ENCODE data around the gene ZNF304. TPM values are rescaled to one million over a fixed set of nuclear protein-coding genes. Genes with fewer than 3 reads are reported as not detected.
A peak's percentile ranks its signal among the peaks of the same experiment; 100 is the strongest.

ZNF304 gene
- total RNA-seq, 2 experiments from 2014 or later: 3.3 to 3.6 TPM

DNA sequence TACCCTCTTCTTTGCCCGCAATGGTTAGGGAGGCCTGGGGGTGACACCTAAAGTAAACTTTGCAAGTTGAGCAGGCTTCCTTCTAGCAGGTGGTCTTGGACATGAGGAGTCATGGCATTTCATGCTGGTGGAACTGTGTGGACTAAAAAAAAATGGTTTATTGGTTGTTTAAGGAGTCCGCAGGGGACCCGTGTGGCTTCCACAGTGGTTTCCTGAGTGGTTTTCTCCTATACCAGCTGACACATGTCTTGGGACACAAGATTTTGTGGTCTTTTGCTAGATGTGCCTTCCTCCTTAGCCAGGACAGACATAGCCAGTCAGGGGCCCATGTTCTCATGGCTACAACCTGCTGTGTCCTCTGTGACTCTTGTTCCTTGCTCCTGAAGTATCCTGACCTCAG, 29.3 kb upstream of the ZNF304 start:
- peaks cover 15% of the 10 kb centered on the region for H3K27me3 Mint-ChIP-seq (ENCODE audit: low read depth)
- H3K9me3 Mint-ChIP-seq: peaks cover 25% of the 10 kb centered on the region
- peak overlapping the region; percentile 84 for H3K4me3 Mint-ChIP-seq
- CTCF ChIA-PET: no interaction called here
- intact Hi-C loops (cut with micrococcal nuclease): loop anchor here (2.0 kb wide), 1 partner anchor 43 kb away; no protein-coding TSS in a partner anchor
- H3K4me1 Mint-ChIP-seq (ENCODE audit: low read depth): peaks cover 21% of the 10 kb centered on the region
- H3K36me3 Mint-ChIP-seq (ENCODE audit: low read depth): peaks cover 63% of the 10 kb centered on the region
- DNase-seq: no peak
- H3K27ac Mint-ChIP-seq: no peak overlapping the region

DNA sequence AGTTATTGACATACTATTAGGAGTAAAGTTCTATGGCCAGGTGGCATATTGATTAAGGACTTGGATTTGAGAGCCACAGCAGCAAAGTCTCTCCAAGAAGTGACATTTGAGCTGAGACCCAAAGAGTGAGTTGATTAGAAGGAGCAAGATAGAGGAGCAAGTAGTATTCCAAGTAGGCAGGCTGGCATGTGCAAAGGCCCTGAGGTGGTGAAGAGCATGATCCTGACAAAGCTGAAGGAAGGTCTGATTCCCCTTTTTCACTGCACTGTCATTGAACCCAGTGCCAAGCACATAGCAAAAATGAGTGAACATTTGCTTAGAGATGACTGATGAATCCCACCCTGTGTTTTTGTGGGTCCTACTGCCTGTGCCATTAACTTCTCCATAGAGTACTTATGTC, 26.1 kb upstream of the ZNF304 start:
- H3K4me1 Mint-ChIP-seq (ENCODE audit: low read depth): peaks cover 19% of the 10 kb centered on the region
- intact Hi-C loops (cut with micrococcal nuclease): no loop called here
- H3K4me3 Mint-ChIP-seq: no peak overlapping the region
- no peak for DNase-seq
- H3K27me3 Mint-ChIP-seq (ENCODE audit: low read depth): no peaks in the 10 kb centered on the region
- CTCF ChIA-PET: no interaction called here
- no peak overlapping the region for H3K27ac Mint-ChIP-seq
- H3K9me3 Mint-ChIP-seq: peaks cover 52% of the 10 kb centered on the region
- H3K36me3 Mint-ChIP-seq (ENCODE audit: low read depth): peaks cover 91% of the 10 kb centered on the region

DNA sequence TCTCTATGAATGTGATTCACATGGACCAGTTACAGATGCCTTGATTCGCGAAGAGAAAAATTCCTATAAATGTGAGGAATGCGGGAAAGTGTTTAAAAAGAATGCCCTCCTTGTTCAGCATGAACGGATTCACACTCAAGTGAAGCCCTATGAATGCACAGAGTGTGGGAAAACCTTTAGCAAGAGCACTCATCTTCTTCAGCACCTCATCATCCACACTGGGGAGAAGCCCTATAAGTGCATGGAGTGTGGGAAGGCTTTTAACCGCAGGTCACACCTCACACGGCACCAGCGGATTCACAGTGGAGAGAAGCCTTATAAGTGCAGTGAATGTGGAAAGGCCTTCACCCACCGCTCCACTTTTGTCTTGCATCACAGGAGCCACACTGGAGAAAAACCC, 23.1 kb upstream of the ZNF304 start:
- Mint-ChIP-seq H3K36me3 (ENCODE audit: low read depth) (peaks cover 77% of the 10 kb centered on the region), H3K9me3 (peaks cover 54% of the 10 kb centered on the region), H3K4me3 (no peak overlapping the region), H3K4me1 (ENCODE audit: low read depth) (no peaks in the 10 kb centered on the region), H3K27me3 (ENCODE audit: low read depth) (no peaks in the 10 kb centered on the region), H3K27ac (peak overlapping the region; percentile 61)
- CTCF ChIA-PET: no interaction called here
- intact Hi-C loops (cut with micrococcal nuclease): no loop called here
- no peak for DNase-seq

DNA sequence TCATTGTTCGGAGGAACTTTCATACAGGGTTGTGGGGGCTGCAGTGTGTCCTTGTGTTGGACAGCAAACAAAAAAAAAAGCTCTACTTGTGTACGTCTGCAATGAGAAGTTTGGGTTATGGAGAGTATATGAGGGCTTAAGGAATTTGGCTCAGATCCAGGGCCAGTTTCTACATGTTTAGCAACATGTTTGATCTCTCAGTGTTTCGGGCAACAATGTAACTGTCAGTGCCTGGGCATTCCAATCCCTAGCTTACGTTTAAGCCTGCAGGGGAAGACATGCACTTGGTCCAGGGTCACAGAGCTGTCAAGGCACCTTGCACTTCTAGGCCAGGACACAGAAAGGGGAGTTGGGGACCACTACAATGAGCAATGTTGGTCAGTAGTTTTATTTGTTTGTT, 16.9 kb upstream of the ZNF304 start:
- DNase-seq: no peak
- no peak overlapping the region for H3K27ac Mint-ChIP-seq
- intact Hi-C loops (cut with micrococcal nuclease): no loop called here
- H3K4me3 Mint-ChIP-seq: no peak overlapping the region
- CTCF ChIA-PET: no interaction called here
- H3K9me3 Mint-ChIP-seq: peaks cover 44% of the 10 kb centered on the region
- H3K36me3 Mint-ChIP-seq (ENCODE audit: low read depth): peaks cover 31% of the 10 kb centered on the region
- H3K27me3 Mint-ChIP-seq (ENCODE audit: low read depth): no peaks in the 10 kb centered on the region
- no peaks in the 10 kb centered on the region for H3K4me1 Mint-ChIP-seq (ENCODE audit: low read depth)

DNA sequence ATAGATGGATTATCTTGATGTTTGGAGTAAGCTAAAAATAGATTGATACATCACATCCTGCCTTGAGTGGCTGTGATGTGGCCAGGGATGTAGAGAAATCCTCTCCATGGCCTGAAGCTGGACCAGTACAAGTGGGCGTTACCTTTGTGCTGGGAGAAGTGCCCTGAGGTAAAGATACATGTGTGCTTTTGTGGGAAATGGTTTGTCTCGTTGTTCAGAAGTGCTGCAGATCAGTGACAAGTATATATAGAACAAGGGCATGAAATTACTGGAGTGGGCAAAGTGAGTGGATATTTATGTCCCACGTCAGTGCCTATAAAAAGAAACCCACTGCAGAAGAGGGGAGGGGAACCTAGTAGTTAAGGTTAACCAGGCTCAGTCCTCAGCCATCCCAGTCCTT, 12.2 kb upstream of the ZNF304 start:
- H3K9me3 Mint-ChIP-seq: peaks cover 40% of the 10 kb centered on the region
- no peak overlapping the region for H3K27ac Mint-ChIP-seq
- DNase-seq: no peak
- no peaks in the 10 kb centered on the region for H3K4me1 Mint-ChIP-seq (ENCODE audit: low read depth)
- no peak overlapping the region for H3K4me3 Mint-ChIP-seq
- intact Hi-C loops (cut with micrococcal nuclease): no loop called here
- CTCF ChIA-PET: interaction anchor here (0.6 kb wide), 1 partner anchor 143 kb away, joined by 4 read pairs; no protein-coding TSS in a partner anchor
- peaks cover 21% of the 10 kb centered on the region for H3K36me3 Mint-ChIP-seq (ENCODE audit: low read depth)
- no peaks in the 10 kb centered on the region for H3K27me3 Mint-ChIP-seq (ENCODE audit: low read depth)

DNA sequence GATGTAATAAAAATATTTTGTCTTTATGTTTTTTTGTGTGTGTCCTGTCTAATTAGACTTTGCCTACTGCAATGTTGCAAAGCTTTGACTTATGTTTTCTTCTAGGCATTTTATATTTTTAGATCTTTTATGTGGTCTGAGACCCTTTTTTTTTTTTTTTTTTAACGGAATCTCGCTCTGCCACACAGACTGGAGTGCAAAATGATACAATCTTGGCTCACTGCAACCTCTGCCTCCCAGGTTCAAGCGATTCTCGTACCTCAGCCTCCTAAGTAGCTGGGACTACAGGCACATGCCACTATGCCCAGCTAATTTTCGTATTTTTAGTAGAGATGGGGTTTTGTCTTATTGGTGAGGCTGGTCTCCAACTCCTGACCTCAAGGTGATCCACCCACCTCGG, 8.5 kb upstream of the ZNF304 start:
- H3K9me3 Mint-ChIP-seq: peaks cover 33% of the 10 kb centered on the region
- CTCF ChIA-PET: no interaction called here
- intact Hi-C loops (cut with micrococcal nuclease): no loop called here
- H3K4me3 Mint-ChIP-seq: no peak overlapping the region
- DNase-seq: no peak
- no peaks in the 10 kb centered on the region for H3K4me1 Mint-ChIP-seq (ENCODE audit: low read depth)
- H3K36me3 Mint-ChIP-seq (ENCODE audit: low read depth): peaks cover 10% of the 10 kb centered on the region
- H3K27ac Mint-ChIP-seq: no peak overlapping the region
- no peaks in the 10 kb centered on the region for H3K27me3 Mint-ChIP-seq (ENCODE audit: low read depth)

DNA sequence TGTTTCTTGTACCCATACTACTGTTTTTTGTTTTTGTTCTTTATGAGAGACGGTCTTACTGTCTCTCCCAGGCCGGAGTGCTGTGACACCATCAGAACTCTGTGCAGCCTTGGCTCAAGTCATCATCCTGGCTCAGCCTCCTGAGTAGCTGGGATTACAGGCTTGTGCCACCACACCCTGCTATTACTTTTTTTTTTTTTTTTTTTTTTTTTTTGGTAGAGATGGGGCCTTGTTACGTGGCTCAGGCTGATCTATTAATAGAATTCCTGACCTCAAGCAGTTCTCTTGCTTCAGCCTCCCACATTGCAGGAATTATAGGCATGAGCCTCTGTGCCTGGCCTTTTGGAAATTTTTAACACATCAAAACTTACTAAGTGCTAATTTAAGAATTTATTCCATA, 2.9 kb upstream of the ZNF304 start:
- Mint-ChIP-seq H3K27me3 (ENCODE audit: low read depth) (no peaks in the 10 kb centered on the region), H3K4me1 (ENCODE audit: low read depth) (peaks cover 22% of the 10 kb centered on the region), H3K4me3 (no peak overlapping the region), H3K27ac (no peak overlapping the region), H3K36me3 (ENCODE audit: low read depth) (peaks cover 22% of the 10 kb centered on the region), H3K9me3 (peaks cover 24% of the 10 kb centered on the region)
- CTCF ChIA-PET: interaction anchor here (0.5 to 0.6 kb wide), 2 partner anchors 169 to 647 kb away, joined by 3 to 4 read pairs; no protein-coding TSS in a partner anchor
- intact Hi-C loops (cut with micrococcal nuclease): no loop called here
- no peak for DNase-seq

DNA sequence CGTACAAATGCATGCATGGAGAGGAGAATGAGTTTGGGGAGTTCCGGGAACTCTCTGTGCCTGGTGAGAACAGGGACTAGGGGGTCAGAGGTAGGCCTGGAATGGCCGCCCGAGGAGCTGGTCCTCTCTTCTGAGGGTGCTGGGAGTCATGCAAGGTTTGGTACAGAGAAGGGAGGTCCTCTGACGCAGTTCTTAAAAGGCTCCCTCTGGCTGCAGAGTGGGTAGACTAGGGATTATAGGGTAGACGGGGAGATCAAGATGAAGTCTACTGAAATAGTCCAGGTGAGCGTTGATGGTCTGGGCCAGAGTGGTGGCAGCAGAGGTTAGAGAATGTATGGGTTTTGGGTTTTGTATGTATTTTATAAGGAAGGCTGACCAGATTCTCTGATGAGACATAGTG, 796 bp downstream of the ZNF304 start:
- Mint-ChIP-seq H3K27ac (no peak overlapping the region), H3K36me3 (ENCODE audit: low read depth) (peaks cover 59% of the 10 kb centered on the region), H3K4me3 (peak overlapping the region; percentile 88), H3K4me1 (ENCODE audit: low read depth) (peaks cover 25% of the 10 kb centered on the region), H3K9me3 (peaks cover 46% of the 10 kb centered on the region), H3K27me3 (ENCODE audit: low read depth) (no peaks in the 10 kb centered on the region)
- CTCF ChIA-PET: interaction anchor here (0.6 kb wide), 1 partner anchor 151 kb away, joined by 3 read pairs; no protein-coding TSS in a partner anchor
- intact Hi-C loops (cut with micrococcal nuclease): loop anchor here (1.0 kb wide), 3 partner anchors 11 to 72 kb away; partner anchors contain the start of genes TRAPPC2B, ZNF460, ZNF547 and ZNF548
- DNase-seq: no peak

DNA sequence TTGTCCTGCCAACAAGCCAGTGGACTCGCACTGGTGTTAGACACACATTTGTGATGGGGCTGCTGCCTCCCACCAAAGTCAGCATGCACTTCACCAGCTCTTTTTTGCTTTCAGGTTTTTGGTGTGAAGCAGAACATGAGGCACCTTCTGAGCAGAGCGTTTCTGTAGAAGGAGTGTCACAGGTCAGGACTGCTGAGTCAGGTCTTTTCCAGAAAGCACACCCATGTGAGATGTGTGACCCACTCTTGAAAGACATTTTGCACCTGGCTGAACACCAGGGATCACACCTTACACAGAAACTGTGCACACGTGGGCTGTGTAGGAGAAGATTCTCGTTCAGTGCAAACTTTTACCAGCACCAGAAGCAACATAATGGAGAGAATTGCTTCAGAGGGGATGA, 4.8 kb downstream of the ZNF304 start:
- intact Hi-C loops (cut with micrococcal nuclease): no loop called here
- Mint-ChIP-seq H3K27ac (no peak overlapping the region), H3K9me3 (peaks cover 64% of the 10 kb centered on the region), H3K4me3 (no peak overlapping the region), H3K36me3 (ENCODE audit: low read depth) (peaks cover 85% of the 10 kb centered on the region), H3K4me1 (ENCODE audit: low read depth) (peaks cover 23% of the 10 kb centered on the region), H3K27me3 (ENCODE audit: low read depth) (no peaks in the 10 kb centered on the region)
- CTCF ChIA-PET: no interaction called here
- no peak for DNase-seq

DNA sequence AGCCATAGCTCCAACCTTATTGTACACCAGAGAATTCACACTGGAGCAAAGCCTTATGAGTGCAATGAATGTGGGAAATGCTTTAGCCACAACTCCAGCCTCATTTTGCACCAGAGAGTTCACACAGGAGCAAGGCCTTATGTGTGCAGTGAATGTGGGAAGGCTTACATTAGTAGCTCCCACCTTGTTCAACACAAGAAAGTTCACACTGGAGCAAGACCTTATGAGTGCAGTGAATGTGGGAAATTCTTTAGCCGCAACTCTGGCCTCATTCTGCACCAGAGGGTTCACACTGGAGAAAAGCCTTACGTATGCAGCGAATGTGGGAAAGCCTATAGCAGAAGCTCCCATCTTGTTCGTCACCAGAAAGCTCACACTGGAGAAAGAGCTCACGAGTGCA, 6.3 kb downstream of the ZNF304 start:
- H3K4me1 Mint-ChIP-seq (ENCODE audit: low read depth): peaks cover 10% of the 10 kb centered on the region
- intact Hi-C loops (cut with micrococcal nuclease): no loop called here
- peaks cover 65% of the 10 kb centered on the region for H3K9me3 Mint-ChIP-seq
- peaks cover 71% of the 10 kb centered on the region for H3K36me3 Mint-ChIP-seq (ENCODE audit: low read depth)
- H3K27me3 Mint-ChIP-seq (ENCODE audit: low read depth): no peaks in the 10 kb centered on the region
- DNase-seq: no peak
- CTCF ChIA-PET: no interaction called here
- H3K4me3 Mint-ChIP-seq: no peak overlapping the region
- H3K27ac Mint-ChIP-seq: no peak overlapping the region

DNA sequence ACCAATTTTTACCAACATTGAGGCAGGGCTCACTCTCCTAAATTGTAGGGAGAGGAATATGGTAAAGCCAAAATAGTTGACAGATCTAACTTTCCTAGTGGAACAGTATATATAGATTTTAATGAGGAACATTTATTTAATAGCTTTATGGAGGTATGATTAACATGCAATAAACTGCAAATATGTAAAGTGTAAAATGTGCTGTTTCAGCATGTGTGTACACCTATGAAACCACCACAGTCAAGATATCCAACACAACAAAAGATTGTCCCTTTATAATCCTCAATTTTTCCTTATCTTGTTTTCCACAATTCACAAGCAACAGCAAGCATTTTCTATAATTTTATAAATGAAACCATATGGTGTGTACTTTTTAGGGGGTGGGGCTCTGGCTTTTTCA, 8.2 kb downstream of the ZNF304 start:
- H3K9me3 Mint-ChIP-seq: peaks cover 57% of the 10 kb centered on the region

DNA sequence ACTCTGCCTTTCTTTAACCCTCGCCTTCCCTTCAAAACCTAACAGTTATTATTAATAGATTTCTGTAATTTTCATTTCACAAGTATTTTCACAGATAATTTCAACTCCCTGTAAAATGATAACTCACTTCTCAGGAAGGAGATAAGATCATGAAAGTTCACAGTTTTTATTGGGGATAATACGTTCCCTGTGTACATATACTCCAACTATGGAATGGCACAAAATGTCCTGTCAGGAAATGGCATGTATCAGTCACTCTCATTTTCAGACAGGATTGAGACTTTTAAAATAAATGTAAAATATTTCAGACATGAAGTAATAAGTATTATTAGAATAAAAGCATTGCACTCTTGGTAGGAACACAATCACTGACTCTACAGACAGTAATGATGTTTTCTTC, 11.3 kb downstream of the ZNF304 start:
- intact Hi-C loops (cut with micrococcal nuclease): loop anchor here (2.0 to 10.0 kb wide), 2 partner anchors 122 to 258 kb away; partner anchors contain the start of gene ZNF805
- H3K36me3 Mint-ChIP-seq (ENCODE audit: low read depth): peaks cover 41% of the 10 kb centered on the region
- CTCF ChIA-PET: no interaction called here
- DNase-seq: no peak
- H3K9me3 Mint-ChIP-seq: peaks cover 37% of the 10 kb centered on the region
- peak overlapping the region; percentile 85 for H3K4me3 Mint-ChIP-seq
- H3K27me3 Mint-ChIP-seq (ENCODE audit: low read depth): no peaks in the 10 kb centered on the region
- H3K4me1 Mint-ChIP-seq (ENCODE audit: low read depth): peaks cover 11% of the 10 kb centered on the region
- no peak overlapping the region for H3K27ac Mint-ChIP-seq

More for the DNA sequence above, 8.2 kb downstream of the ZNF304 start:
- Mint-ChIP-seq H3K4me1 (ENCODE audit: low read depth) (peaks cover 9% of the 10 kb centered on the region), H3K36me3 (ENCODE audit: low read depth) (peaks cover 62% of the 10 kb centered on the region), H3K4me3 (no peak overlapping the region), H3K27ac (no peak overlapping the region), H3K27me3 (ENCODE audit: low read depth) (no peaks in the 10 kb centered on the region)
- no peak for DNase-seq
- CTCF ChIA-PET: no interaction called here
- intact Hi-C loops (cut with micrococcal nuclease): no loop called here

DNA sequence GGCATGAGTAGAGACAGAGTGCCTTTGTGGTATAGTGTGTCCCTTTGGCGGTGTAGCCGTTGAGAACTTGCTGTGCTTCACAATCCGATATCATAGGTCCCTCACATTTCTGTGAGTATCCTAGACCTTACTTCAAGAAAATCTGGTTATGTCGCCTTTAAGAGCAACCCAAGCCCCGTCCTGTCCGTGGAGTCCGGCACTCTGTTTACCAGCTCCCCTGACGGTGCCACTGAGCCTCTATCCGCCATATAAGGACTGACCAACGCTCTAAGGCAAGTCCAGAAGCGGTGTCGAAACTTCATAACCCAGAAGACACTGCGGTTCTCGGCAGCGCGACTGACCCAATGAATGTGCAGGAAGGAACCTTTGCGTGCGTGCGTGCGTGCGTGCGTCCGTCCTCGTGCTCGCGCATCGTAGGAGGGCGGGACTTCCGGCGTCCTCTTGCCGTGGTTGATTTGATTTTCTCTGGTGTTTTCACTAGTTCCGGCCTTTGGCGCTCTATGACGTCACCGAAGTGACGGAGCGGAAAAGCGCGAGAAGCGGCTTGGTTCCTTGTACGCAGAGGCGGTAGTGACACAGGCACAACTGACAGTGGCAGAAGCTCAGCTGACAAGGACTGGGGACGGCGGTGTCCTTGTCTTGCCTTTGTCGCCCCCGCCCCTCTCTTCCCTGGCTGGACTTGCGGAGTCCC, 12.1 kb downstream of the ZNF304 start, which contains the start of the genes TRAPPC2B and ZNF547:
TRAPPC2B (plus strand) TSS at position 555 of the 691 bp plus-strand sequence. CDS start 1,283 bp downstream, outside the sequence.
ZNF547 (plus strand) TSS at position 555 of the 691 bp plus-strand sequence. CDS start 5,005 bp downstream, outside the sequence.
- Mint-ChIP-seq H3K36me3 (ENCODE audit: low read depth) (peaks cover 38% of the 10 kb centered on the region), H3K9me3 (peaks cover 32% of the 10 kb centered on the region), H3K27me3 (ENCODE audit: low read depth) (no peaks in the 10 kb centered on the region), H3K27ac (peak within 1 kb of the TSS; percentile 89), H3K4me1 (ENCODE audit: low read depth) (peaks cover 11% of the 10 kb centered on the region), H3K4me3 (peak within 1 kb of the TSS; percentile 85)
- CTCF ChIA-PET: no interaction called here
- peak; percentile 97 for DNase-seq
- intact Hi-C loops (cut with micrococcal nuclease): loop anchor here (1.0 to 10.0 kb wide), 9 partner anchors 12 to 553 kb away; partner anchors contain the start of genes ZNF17, ZNF304, ZNF417 and ZNF543

All from activated naive CD4-positive, alpha-beta T cell treated with anti-CD3 and anti-CD28 coated beads for 36 hours (primary cell).